ENCODE results near the gene PARD3.

DNA sequence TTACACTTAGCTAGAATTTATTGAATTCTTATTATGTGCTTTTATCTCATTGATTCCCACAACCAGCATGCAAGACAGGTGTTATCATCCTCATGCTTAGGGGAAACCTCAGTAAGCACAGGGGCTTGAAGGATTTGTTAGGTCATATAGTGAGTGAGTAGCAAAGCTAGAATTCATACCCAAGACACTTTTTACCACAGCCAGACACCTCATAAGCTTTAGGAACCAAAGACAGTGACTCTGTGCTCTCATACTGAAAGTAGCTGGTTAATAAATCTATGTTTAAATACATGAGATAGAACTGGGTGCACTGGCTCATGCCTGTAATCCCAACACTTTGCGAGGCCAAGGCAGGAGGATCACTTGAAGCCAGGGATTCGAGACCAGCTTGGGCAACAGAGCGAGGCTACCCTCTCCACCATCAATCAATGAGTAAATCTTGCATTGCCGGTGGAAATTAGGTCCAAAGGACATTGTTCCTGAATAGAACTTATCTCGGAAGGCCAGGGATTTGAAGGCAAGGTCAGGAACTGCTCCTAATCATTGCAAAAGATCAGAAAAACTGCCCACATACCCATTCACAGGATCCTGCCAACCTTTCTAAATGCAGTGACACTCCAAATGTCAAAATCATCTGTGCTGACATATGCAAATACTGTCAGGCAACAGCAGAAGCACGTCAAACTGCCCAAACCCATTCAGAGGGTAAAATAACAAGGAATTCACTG, 523.5 kb downstream of the PARD3 start:
- TF ChIP-seq, protein P1, sequence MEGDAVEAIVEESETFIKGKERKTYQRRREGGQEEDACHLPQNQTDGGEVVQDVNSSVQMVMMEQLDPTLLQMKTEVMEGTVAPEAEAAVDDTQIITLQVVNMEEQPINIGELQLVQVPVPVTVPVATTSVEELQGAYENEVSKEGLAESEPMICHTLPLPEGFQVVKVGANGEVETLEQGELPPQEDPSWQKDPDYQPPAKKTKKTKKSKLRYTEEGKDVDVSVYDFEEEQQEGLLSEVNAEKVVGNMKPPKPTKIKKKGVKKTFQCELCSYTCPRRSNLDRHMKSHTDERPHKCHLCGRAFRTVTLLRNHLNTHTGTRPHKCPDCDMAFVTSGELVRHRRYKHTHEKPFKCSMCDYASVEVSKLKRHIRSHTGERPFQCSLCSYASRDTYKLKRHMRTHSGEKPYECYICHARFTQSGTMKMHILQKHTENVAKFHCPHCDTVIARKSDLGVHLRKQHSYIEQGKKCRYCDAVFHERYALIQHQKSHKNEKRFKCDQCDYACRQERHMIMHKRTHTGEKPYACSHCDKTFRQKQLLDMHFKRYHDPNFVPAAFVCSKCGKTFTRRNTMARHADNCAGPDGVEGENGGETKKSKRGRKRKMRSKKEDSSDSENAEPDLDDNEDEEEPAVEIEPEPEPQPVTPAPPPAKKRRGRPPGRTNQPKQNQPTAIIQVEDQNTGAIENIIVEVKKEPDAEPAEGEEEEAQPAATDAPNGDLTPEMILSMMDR (IDR thresholded peaks at IDR 0.05): no peak
- TF ChIP-seq POLR2A (IDR thresholded peaks at IDR 0.05): no peak
